Stimulated activated CD8-positive, alpha-beta memory T cell treated with anti-CD3 and anti-CD28 coated beads, Interleukin-4, amount 100 ng/mL, for 24 hours (primary cell): ENCODE results near the gene ZDHHC1.
"Not testable (repeated sequence)": the region's sequence is repeated elsewhere in the genome, so short reads cannot be mapped to it uniquely, and the experiment has no call there.

Experiments
- DNase-seq: peaks from one replicate; pipeline ENCODE4 v3.0.0-alpha.2; 2020; ENCODE audit warnings: low read depth

Gene ZDHHC1

GRCh38 chr16:67394155-67395104 lies 21.8 kb downstream of the ZDHHC1 start:
- DNase-seq = no peak

GRCh38 chr16:67393788-67394154 lies 22.5 kb downstream of the ZDHHC1 start:
- DNase-seq = no peak

GRCh38 chr16:67393111-67393787 lies 23.0 kb downstream of the ZDHHC1 start, which contains the start of gene TPPP3:
TSS of gene TPPP3 (minus strand) at chr16:67393498. CDS start at chr16:67391111, 2,387 bp downstream.
- DNase-seq = peak; percentile 19

GRCh38 chr16:67392301-67393059 lies 23.8 kb downstream of the ZDHHC1 start:
- DNase-seq = no peak

- no peak for DNase-seq
These were observed 24.6 kb downstream of the ZDHHC1 start for GRCh38 chr16:67391424-67392300.

GRCh38 chr16:67390816-67391423 lies 25.4 kb downstream of the ZDHHC1 start:
- no peak for DNase-seq

- DNase-seq = no peak
These were observed 26.1 kb downstream of the ZDHHC1 start for GRCh38 chr16:67389911-67390815.

GRCh38 chr16:67388591-67388990 lies 27.7 kb downstream of the ZDHHC1 start:
- no peak for DNase-seq

- DNase-seq = no peak
These were observed 28.1 kb downstream of the ZDHHC1 start for GRCh38 chr16:67388191-67388590.

- DNase-seq = no peak
These were observed 28.7 kb downstream of the ZDHHC1 start for GRCh38 chr16:67387479-67388079.

- no peak for DNase-seq
These were observed 29.3 kb downstream of the ZDHHC1 start for GRCh38 chr16:67386861-67387455.

GRCh38 chr16:67384778-67385510 lies 31.3 kb downstream of the ZDHHC1 start:
- no peak for DNase-seq

GRCh38 chr16:67383284-67383683 lies 33.0 kb downstream of the ZDHHC1 start:
- DNase-seq = no peak

- DNase-seq = no peak
These were observed 37.6 kb downstream of the ZDHHC1 start for GRCh38 chr16:67378642-67379041.

GRCh38 chr16:67376012-67376411 lies 40.3 kb downstream of the ZDHHC1 start:
- not testable (repeated sequence) for DNase-seq

GRCh38 chr16:67372664-67373063 lies 43.6 kb downstream of the ZDHHC1 start:
- no peak for DNase-seq

GRCh38 chr16:67370661-67371060 lies 45.6 kb downstream of the ZDHHC1 start:
- DNase-seq = no peak

- no peak for DNase-seq
These were observed 51.6 kb downstream of the ZDHHC1 start for GRCh38 chr16:67364600-67365235.
